Measurements from ENCODE around the gene DAB2IP.

- TF ChIP-seq PBX3 (CRISPR knock-in tag; IDR thresholded peaks at IDR 0.05) (no peak), ELK4 (IDR thresholded peaks at IDR 0.05; ENCODE audit: borderline replicate concordance, low read depth, low read length) (no peak), ZNF157 (tag by site-specific recombination; IDR thresholded peaks at IDR 0.05) (no peak), CTCF (tag by site-specific recombination; IDR thresholded peaks at IDR 0.05) (no peak), SP2 (tag by site-specific recombination; IDR thresholded peaks at IDR 0.05) (no peak), ZNF24 (tag by site-specific recombination; IDR thresholded peaks at IDR 0.05) (no peak), IKZF3 (tag by site-specific recombination; IDR thresholded peaks at IDR 0.05) (no peak), ZNF791 (tag by site-specific recombination; IDR thresholded peaks at IDR 0.05) (no peak)
Observed at GRCh38 chr9:121754655-121755436, 103.4 kb downstream of the DAB2IP start.
